ENCODE measurements around the gene CBFB.

Gene CBFB

GRCh38 chr16:67006930-67007658, 21.9 kb upstream of the CBFB start:
- Mint-ChIP-seq H3K27me3 (no peaks in the 10 kb centered on the region), H3K27ac (ENCODE audit: low read depth) (no peak overlapping the region), H3K36me3 (ENCODE audit: insufficient read depth) (peaks cover 1% of the 10 kb centered on the region), H3K4me3 (no peak overlapping the region), H3K9me3 (no peaks in the 10 kb centered on the region), H3K4me1 (peaks cover 1% of the 10 kb centered on the region)
- DNase-seq (ENCODE audit: low spot score in 2 of 2) (no peak), ATAC-seq (replicated peaks; ENCODE audit: extremely low read depth, poor library complexity, severe bottlenecking) (no peak)

- H3K4me3 Mint-ChIP-seq = no peak overlapping the region
- peaks cover 1% of the 10 kb centered on the region for H3K36me3 Mint-ChIP-seq (ENCODE audit: insufficient read depth)
- H3K27ac Mint-ChIP-seq (ENCODE audit: low read depth) = no peak overlapping the region
- DNase-seq (ENCODE audit: low spot score in 2 of 2) (no peak), ATAC-seq (replicated peaks; ENCODE audit: extremely low read depth, poor library complexity, severe bottlenecking) (no peak)
- H3K4me1 Mint-ChIP-seq = no peaks in the 10 kb centered on the region
- no peaks in the 10 kb centered on the region for H3K27me3 Mint-ChIP-seq
- H3K9me3 Mint-ChIP-seq = no peaks in the 10 kb centered on the region
Observed at GRCh38 chr16:67009158-67009557, 19.8 kb upstream of the CBFB start.

DNA sequence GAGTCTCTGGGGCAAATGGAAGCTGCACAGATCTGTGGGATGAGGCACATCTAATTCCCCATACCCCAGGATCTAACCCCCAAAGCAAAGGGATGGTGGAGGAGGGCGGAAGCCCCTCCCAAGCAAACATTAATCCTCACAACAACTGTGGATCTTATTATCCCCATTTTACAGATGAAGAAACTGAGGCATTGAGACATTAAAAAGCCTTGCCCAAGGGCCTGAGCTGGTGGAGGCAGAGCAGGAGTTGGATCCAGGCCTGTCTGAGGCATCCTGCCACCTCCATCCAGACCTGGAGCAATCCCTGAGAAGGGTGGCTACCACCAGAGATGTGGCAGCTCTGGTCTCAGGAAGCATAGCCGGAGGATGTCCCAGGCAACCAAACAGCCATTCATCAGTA, 17.7 kb upstream of the CBFB start:
- DNase-seq (ENCODE audit: low spot score in 2 of 2) = no peak
- Mint-ChIP-seq H3K9me3 (no peaks in the 10 kb centered on the region), H3K27ac (ENCODE audit: low read depth) (no peak overlapping the region), H3K27me3 (no peaks in the 10 kb centered on the region), H3K4me1 (no peaks in the 10 kb centered on the region), H3K4me3 (no peak overlapping the region), H3K36me3 (ENCODE audit: insufficient read depth) (peaks cover 1% of the 10 kb centered on the region)
- no peak for ATAC-seq (replicated peaks; ENCODE audit: extremely low read depth, poor library complexity, severe bottlenecking)

- Mint-ChIP-seq H3K4me3 (peak overlapping the region; percentile 75), H3K4me1 (no peaks in the 10 kb centered on the region), H3K9me3 (no peaks in the 10 kb centered on the region), H3K36me3 (ENCODE audit: insufficient read depth) (peaks cover 1% of the 10 kb centered on the region), H3K27me3 (no peaks in the 10 kb centered on the region), H3K27ac (ENCODE audit: low read depth) (peak overlapping the region; percentile 25)
- ATAC-seq (replicated peaks; ENCODE audit: extremely low read depth, poor library complexity, severe bottlenecking) = no peak
- DNase-seq (ENCODE audit: low spot score in 2 of 2) = no peak
Observed at GRCh38 chr16:67013233-67013822, 15.6 kb upstream of the CBFB start.

DNA sequence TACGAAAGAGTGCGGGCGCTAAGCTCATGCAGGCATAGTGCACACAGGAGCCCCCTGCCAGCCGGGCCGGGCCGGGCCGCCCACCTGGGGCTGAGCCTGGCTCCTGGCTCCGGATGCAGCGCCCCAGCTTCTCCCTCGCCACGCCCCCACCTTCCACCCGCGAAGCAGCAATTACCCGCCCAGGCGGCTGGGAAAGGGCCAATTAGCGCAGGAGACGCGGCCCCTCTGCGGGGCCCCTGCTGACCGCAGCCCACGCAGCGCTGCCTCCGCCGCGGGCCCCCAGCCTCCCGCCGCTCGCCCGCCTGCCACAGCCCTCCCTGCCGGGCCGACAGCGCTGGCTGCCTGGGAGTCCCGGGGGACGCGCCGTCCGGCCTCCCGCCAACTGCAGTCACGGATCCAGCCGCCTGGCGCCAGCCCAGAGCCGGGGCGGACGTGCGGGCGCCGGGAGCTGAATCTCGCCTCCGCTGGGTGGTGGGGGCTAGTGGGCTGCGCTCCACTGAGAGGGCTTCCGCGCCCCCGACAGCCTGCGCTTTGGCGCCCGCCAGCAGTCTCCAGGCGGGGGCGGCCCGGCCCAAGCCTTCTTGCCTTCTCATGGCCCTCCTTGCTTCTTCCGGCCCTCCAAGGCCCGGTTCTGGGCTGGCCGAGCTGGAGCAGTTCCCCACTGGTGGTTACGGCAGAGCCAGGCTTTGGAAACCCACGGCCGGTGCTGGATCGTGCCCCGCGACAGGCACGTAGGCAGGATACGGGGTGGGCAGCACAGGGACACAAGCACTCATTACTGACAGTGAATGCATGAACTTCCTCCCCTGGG, 14.9 kb upstream of the CBFB start:
- peak; percentile 39 to 48 for DNase-seq (ENCODE audit: low spot score in 2 of 2)
- no peaks in the 10 kb centered on the region for H3K4me1 Mint-ChIP-seq
- no peaks in the 10 kb centered on the region for H3K9me3 Mint-ChIP-seq
- H3K27ac Mint-ChIP-seq (ENCODE audit: low read depth) = peak overlapping the region; percentile 49
- H3K4me3 Mint-ChIP-seq = peak overlapping the region; percentile 75
- peaks cover 1% of the 10 kb centered on the region for H3K36me3 Mint-ChIP-seq (ENCODE audit: insufficient read depth)
- no peaks in the 10 kb centered on the region for H3K27me3 Mint-ChIP-seq
- ATAC-seq (replicated peaks; ENCODE audit: extremely low read depth, poor library complexity, severe bottlenecking) = peak; percentile 53

- H3K9me3 Mint-ChIP-seq = no peaks in the 10 kb centered on the region
- no peaks in the 10 kb centered on the region for H3K27me3 Mint-ChIP-seq
- peak overlapping the region; percentile 75 for H3K4me3 Mint-ChIP-seq
- H3K27ac Mint-ChIP-seq (ENCODE audit: low read depth) = peak overlapping the region; percentile 49
- H3K4me1 Mint-ChIP-seq = no peaks in the 10 kb centered on the region
- H3K36me3 Mint-ChIP-seq (ENCODE audit: insufficient read depth) = peaks cover 1% of the 10 kb centered on the region
- ATAC-seq (replicated peaks; ENCODE audit: extremely low read depth, poor library complexity, severe bottlenecking) (no peak), DNase-seq (ENCODE audit: low spot score in 2 of 2) (no peak)
Observed at GRCh38 chr16:67014634-67015312, 14.2 kb upstream of the CBFB start.

DNA sequence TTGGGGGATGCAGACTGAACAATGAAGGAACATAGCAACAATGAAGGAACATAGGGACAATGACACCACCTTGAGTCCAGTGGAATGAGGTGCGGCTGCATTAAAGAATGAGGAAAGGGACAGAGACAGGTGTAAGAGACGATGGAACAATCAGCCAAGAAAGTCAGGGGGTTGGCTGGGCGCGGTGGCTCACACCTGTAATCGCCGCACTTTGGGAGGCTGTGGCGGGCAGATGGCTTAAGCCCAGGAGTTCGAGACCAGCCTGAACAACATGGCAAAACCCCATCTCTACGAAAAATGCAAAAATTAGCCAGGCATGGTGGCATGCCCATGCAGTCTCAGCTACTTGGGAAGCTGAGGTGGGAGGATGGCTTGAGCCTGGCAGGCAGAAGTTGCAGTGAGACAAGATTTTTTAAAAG, 13.6 kb upstream of the CBFB start:
- Mint-ChIP-seq H3K4me3 (no peak overlapping the region), H3K27ac (ENCODE audit: low read depth) (no peak overlapping the region), H3K4me1 (no peaks in the 10 kb centered on the region), H3K27me3 (no peaks in the 10 kb centered on the region), H3K9me3 (no peaks in the 10 kb centered on the region), H3K36me3 (ENCODE audit: insufficient read depth) (no peaks in the 10 kb centered on the region)
- ATAC-seq (replicated peaks; ENCODE audit: extremely low read depth, poor library complexity, severe bottlenecking) = no peak
- no peak for DNase-seq (ENCODE audit: low spot score in 2 of 2)

DNA sequence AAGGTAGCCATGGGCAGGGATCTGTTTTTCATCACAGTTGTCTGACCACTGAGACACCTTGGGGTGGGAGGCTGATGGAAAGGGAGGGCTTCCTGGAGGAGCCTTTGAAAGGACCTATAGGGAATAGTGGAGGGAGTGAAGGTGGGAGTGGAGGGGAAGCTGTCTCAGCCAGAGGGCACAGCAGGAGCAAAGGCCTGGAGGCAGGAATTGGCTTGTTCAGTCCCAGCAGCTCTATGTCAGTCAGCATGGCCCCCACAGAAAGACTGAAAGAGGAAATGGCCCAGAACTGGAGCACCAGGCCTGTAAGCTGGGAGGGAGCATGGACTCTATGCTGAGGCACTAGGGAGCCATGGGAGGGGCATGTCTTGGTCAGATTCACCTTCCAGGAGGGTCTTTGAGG, 12.8 kb upstream of the CBFB start:
- no peak overlapping the region for H3K27ac Mint-ChIP-seq (ENCODE audit: low read depth)
- no peaks in the 10 kb centered on the region for H3K27me3 Mint-ChIP-seq
- H3K4me3 Mint-ChIP-seq = no peak overlapping the region
- no peaks in the 10 kb centered on the region for H3K36me3 Mint-ChIP-seq (ENCODE audit: insufficient read depth)
- H3K9me3 Mint-ChIP-seq = no peaks in the 10 kb centered on the region
- ATAC-seq (replicated peaks; ENCODE audit: extremely low read depth, poor library complexity, severe bottlenecking) = no peak
- DNase-seq (ENCODE audit: low spot score in 2 of 2) = no peak
- H3K4me1 Mint-ChIP-seq = no peaks in the 10 kb centered on the region

- Mint-ChIP-seq H3K36me3 (ENCODE audit: insufficient read depth) (no peaks in the 10 kb centered on the region), H3K27ac (ENCODE audit: low read depth) (no peak overlapping the region)
Observed at GRCh38 chr16:67016681-67017420, 12.1 kb upstream of the CBFB start.

DNA sequence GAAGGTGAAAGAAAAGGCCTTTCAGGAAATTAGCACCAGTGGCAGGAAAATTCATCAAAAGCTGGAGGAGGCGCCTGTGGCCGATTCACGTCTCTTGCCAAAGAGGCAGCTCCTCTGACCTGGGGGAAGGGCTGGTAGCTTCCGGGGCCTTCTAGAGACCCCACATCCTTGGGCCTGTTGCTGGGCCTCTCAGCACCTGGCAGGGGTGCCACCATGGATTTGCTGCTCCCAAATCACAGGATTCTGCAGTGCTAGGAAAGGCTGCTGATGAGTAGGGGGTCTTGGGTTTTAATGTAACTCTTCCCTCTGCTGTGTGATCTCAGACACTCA, 11.6 kb upstream of the CBFB start:
- no peaks in the 10 kb centered on the region for H3K4me1 Mint-ChIP-seq
- H3K36me3 Mint-ChIP-seq (ENCODE audit: insufficient read depth) = no peaks in the 10 kb centered on the region
- no peaks in the 10 kb centered on the region for H3K27me3 Mint-ChIP-seq
- DNase-seq (ENCODE audit: low spot score in 2 of 2) (no peak), ATAC-seq (replicated peaks; ENCODE audit: extremely low read depth, poor library complexity, severe bottlenecking) (no peak)
- H3K27ac Mint-ChIP-seq (ENCODE audit: low read depth) = no peak overlapping the region
- no peak overlapping the region for H3K4me3 Mint-ChIP-seq
- H3K9me3 Mint-ChIP-seq = no peaks in the 10 kb centered on the region

More at GRCh38 chr16:67016681-67017420, 12.1 kb upstream of the CBFB start:
- Mint-ChIP-seq H3K4me1 (no peaks in the 10 kb centered on the region), H3K9me3 (no peaks in the 10 kb centered on the region), H3K4me3 (no peak overlapping the region), H3K27me3 (no peaks in the 10 kb centered on the region)
- ATAC-seq (replicated peaks; ENCODE audit: extremely low read depth, poor library complexity, severe bottlenecking) = no peak
- no peak for DNase-seq (ENCODE audit: low spot score in 2 of 2)

DNA sequence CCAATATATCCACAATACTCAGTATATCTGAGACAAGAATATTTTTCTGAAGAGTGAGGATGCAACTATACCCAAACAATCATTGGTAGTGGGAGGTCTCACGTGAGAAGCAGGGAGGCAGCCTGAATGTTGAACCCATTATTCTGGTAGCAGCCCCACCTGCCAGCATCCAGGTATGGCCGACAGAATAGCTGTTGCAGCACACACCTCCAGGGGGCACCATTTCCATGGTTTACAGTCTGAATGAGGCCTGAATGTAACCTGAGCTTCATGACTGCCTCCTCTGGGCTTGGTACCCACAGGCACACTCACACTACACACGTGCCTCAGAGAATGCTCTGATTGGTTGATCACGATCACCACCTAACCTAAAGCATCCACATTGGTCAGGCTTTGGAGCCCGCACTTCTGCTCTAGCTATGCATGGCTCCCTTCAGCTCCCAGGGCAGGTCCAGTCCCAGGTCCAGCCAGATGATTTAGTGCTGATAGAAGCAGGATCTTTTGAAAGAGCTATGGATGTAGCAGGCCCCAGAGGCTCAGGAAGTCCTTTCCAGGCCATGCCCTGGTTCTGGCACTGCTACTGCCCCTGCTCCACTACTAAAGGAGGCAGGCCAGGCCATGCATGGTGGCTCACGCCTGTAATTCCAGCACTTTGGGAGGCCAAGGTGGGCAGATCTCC, 11.0 kb upstream of the CBFB start:
- Mint-ChIP-seq H3K27me3 (no peaks in the 10 kb centered on the region), H3K9me3 (no peaks in the 10 kb centered on the region), H3K4me1 (no peaks in the 10 kb centered on the region), H3K36me3 (ENCODE audit: insufficient read depth) (no peaks in the 10 kb centered on the region), H3K4me3 (no peak overlapping the region), H3K27ac (ENCODE audit: low read depth) (no peak overlapping the region)
- ATAC-seq (replicated peaks; ENCODE audit: extremely low read depth, poor library complexity, severe bottlenecking) = peak; percentile 89
- DNase-seq (ENCODE audit: low spot score in 2 of 2) = peak; percentile 70 to 73

- DNase-seq (ENCODE audit: low spot score in 2 of 2) (no peak), ATAC-seq (replicated peaks; ENCODE audit: extremely low read depth, poor library complexity, severe bottlenecking) (no peak)
- H3K27ac Mint-ChIP-seq (ENCODE audit: low read depth) = no peak overlapping the region
Observed at GRCh38 chr16:67019171-67019570, 9.8 kb upstream of the CBFB start.

More at GRCh38 chr16:67019171-67019570, 9.8 kb upstream of the CBFB start:
- Mint-ChIP-seq H3K9me3 (no peaks in the 10 kb centered on the region), H3K4me1 (no peaks in the 10 kb centered on the region), H3K27me3 (no peaks in the 10 kb centered on the region), H3K36me3 (ENCODE audit: insufficient read depth) (no peaks in the 10 kb centered on the region), H3K4me3 (no peak overlapping the region)

Data from central memory CD8-positive, alpha-beta T cell (primary cell).